IPS DF 4.7 (cell line): ENCODE results near the gene MAPK4.

Experiments used
- DNase-seq: peaks from one replicate; pipeline ENCODE4 v3.0.0-alpha.2; 2013; ENCODE audit warnings: low spot score; ENCODE audit errors: extremely low read depth

MAPK4 gene

DNA sequence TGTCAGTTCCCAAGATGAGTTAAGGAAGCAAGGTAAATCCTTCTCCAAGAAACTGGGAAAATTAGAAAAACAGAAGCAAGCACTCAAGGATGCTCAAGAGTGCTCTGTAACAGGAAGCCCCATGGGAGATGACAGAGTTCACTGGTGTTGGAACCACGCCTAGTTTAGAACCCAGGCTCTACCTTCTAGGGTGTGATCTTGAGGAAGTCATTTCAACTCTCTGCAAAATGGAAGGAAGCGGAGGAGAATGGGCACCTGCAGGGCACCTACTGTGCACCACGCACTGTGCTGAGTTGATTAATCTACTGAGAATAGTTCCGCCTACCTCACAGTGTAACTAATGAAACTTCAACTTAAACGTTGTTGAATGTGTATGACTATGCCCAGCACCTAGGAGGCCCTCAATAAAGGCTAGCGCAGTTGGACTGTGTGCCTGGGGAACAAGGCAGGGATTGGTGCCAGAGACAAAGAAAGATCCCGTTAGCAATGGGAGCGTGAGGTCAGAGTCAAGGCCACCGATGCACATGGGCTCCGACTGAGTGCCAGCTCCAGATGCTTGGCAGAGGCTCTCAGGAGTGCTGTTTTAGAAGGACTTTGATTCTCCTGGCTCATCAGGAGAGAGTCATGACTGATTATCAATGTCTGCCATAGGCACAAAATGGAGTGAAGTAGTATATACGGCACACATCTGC, 93.7 kb downstream of the MAPK4 start:
- no peak for DNase-seq

- DNase-seq, result no peak
Observed at GRCh38 chr18:50654211-50654610, 94.3 kb downstream of the MAPK4 start.

- no peak for DNase-seq
Observed at GRCh38 chr18:50654658-50655550, 95.0 kb downstream of the MAPK4 start.

DNA sequence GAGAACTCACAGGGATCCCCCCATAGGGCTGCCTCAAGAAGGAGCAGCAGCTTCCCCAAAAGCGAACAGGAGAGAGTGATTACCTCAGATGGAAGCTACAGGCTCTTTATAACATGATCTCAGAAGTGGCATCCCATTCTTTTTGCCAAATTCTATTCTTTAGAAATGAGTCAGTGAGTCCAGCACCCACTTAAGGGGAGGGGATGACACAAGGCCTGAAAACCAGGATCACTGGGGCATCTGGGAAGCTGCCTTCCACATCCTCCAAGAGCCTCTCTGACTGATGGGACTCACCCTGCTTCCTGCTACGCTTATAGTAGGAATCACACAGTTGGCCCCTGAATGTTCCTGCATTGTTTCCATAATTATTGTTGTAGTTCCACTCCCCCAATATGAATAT, 96.5 kb downstream of the MAPK4 start:
- no peak for DNase-seq

GRCh38 chr18:50656841-50657470, 97.1 kb downstream of the MAPK4 start:
- DNase-seq, result no peak

GRCh38 chr18:50658601-50659000, 98.7 kb downstream of the MAPK4 start:
- DNase-seq, result no peak

- no peak for DNase-seq
Observed at GRCh38 chr18:50659091-50660003, 99.5 kb downstream of the MAPK4 start.

- DNase-seq, result no peak
Observed at GRCh38 chr18:50661013-50661412, 101.1 kb downstream of the MAPK4 start.

- peak; percentile 36 for DNase-seq
Observed at GRCh38 chr18:50662177-50662576, 102.3 kb downstream of the MAPK4 start.

GRCh38 chr18:50662775-50663383, 103.0 kb downstream of the MAPK4 start:
- DNase-seq, result no peak

- no peak for DNase-seq
Observed at GRCh38 chr18:50663626-50664441, 103.9 kb downstream of the MAPK4 start.

- DNase-seq, result no peak
Observed at GRCh38 chr18:50665015-50665414, 105.1 kb downstream of the MAPK4 start.

DNA sequence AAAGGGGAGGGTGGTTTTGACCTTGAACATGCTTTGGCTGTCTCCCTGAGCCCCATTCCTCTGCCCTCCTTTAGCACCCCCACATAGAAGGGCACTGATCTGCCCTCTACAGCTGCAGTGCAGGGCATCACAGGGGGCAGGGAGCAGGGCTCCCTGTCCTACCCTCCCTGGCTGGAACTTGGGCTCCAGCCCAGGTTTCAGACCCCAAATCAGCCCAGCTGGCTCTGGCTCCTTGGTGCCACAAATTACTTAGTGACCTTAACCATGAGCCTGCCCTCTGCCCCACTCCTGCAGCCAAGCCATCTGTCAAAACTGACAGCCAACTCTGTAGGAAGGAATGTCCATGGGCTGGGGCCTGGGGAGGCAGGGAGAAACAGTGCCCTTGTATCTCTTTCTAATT, 105.6 kb downstream of the MAPK4 start:
- no peak for DNase-seq

DNA sequence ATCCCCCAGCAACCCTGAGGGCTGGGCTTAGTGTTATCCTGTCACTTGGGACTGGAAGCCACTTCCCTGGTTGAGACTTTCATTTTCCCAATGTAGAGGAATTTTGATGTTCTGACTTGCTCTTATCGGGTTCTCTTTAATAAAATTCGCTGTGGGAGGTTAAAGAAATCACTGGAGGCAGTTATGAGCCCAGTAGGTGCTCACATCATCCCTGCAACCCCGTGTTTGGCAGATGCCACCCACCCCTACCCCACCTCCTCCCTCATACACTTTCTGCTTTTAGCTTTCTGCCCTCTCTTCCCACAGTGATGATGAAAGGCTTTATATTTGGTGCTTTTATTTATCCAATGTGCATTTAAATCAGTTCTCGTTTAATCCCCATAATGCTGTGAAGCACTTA, 106.6 kb downstream of the MAPK4 start:
- no peak for DNase-seq

DNA sequence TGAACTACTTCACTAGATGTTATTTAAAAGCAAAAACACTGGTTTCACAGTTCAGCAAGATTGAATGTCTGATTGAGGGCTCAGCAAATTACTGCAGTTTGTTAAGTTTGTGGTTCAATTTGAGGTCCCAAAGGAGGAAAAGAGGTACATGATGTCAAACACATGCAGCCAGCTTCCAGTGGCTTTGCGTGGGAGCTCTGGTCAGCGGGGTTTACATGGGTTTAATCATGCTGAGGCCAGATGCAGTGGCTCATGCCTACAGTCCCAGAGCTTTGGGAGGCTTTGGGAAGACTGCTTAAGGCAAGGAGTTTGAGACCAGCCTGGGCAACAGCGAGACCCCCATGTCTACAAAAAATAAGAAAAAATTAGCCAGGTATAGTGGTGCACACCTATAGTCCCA, 111.5 kb downstream of the MAPK4 start:
- DNase-seq, result no peak

DNA sequence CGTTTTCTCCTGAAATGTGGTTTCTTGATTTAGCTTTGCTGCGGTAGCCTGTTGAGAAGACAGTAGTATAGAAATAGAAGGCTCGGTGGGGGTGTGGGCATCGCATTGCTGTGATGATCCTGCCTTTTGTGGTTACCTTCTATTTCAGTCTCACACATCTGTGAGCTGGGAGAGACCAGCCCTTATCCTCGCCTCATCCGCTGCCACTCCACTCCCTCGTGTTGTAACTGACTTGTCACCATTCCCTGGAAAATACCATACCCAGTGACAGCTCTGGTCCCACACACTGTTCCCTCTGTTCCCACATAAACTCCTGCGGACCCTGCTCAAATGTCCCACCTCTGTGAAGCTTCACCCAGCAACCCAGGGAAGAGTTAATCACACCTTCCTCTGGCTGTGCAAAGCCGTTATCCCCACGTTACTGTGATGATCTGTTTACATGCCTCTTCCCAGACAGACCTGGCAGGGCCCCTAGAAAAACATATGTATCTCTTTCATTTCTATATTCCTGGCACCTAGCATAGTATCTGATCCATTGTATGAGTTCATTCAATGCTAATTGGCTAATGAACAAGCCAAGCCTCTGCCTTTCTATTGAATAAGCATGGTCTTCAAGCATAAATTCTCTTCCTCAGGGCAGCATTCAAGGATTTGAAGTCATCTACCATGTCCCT, 114.6 kb downstream of the MAPK4 start:
- DNase-seq, result no peak

DNA sequence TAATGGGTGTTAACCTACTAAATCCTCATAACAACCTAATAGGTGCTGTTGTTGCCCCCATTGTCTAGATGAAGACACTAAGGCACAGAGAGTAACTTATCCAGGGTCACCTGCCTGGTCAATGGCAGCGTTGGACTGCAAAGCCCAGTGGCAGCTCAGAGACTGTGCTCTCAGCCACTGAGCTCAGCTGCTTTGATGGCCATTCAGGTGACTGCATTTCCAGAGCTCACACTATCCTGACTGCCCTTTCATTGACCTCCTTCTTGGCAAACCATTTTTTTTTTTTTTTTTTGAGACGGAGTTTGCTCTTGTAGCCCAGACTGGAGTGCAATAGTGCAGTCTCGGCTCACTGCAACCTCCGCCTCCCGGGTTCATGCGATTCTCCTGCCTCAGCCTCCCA, 115.2 kb downstream of the MAPK4 start:
- no peak for DNase-seq

- no peak for DNase-seq
Observed at GRCh38 chr18:50678651-50679050, 118.8 kb downstream of the MAPK4 start.

- no peak for DNase-seq
Observed at GRCh38 chr18:50679056-50679455, 119.2 kb downstream of the MAPK4 start.
